DND-41 (cell line): ENCODE measurements around the gene EPN3.

ENCODE experiments used
- ATAC-seq: fragments of 200-7000 bp; cut with Tn5 transposase; 3 replicates; pipeline ENCODE4 v1.9.1; 2021; ENCODE audit warnings: low read depth; ENCODE audit not compliant: insufficient read depth
- DNase-seq: peaks from one replicate; pipeline ENCODE4 v3.0.0-alpha.2; 2020
- H2AFZ ChIP-seq: 2 replicates; pipeline ENCODE4 v1.6.0; 2012; ENCODE audit warnings: low read depth, low read length
- H3K27ac ChIP-seq: 2 replicates; pipeline ENCODE4 v1.5.1; 2012; ENCODE audit warnings: low read length, inconsistent platforms
- H3K27me3 ChIP-seq: fragments of 200-600 bp; sonication (generic); 2 replicates; pipeline ENCODE4 v1.6.0; 2012; ENCODE audit warnings: low read length, mild to moderate bottlenecking, inconsistent platforms; ENCODE audit not compliant: insufficient read depth, poor library complexity
- H3K36me3 ChIP-seq: 2 replicates; pipeline ENCODE4 v1.5.1; 2012; ENCODE audit warnings: low read length, inconsistent platforms; ENCODE audit not compliant: insufficient read depth
- H3K4me1 ChIP-seq: 2 replicates; pipeline ENCODE4 v1.5.1; 2012; ENCODE audit warnings: mild to moderate bottlenecking, low read length; ENCODE audit not compliant: insufficient read depth
- H3K4me2 ChIP-seq: 2 replicates; pipeline ENCODE4 v1.6.0; 2012; ENCODE audit warnings: mild to moderate bottlenecking, moderate library complexity, low read length, inconsistent platforms; ENCODE audit not compliant: insufficient read depth
- H3K4me3 ChIP-seq, 2 experiments: fragments of 200-600 bp in 1 of 2; shearing (Covaris generic) in 1 of 2; 2 replicates each; pipeline ENCODE4 v1.5.1; 2012 to 2016; ENCODE audit warnings: inconsistent platforms in 2 of 2, low read length in 2 of 2, mild to moderate bottlenecking in 2 of 2, low read depth in 1 of 2, moderate library complexity in 1 of 2
- H3K79me2 ChIP-seq: 2 replicates; pipeline ENCODE4 v1.6.0; 2012; ENCODE audit warnings: low read length, inconsistent platforms; ENCODE audit not compliant: insufficient read depth
- H3K9ac ChIP-seq: 2 replicates; pipeline ENCODE4 v1.6.0; 2012; ENCODE audit warnings: low read depth, mild to moderate bottlenecking, inconsistent platforms, low read length, moderate library complexity
- H3K9me3 ChIP-seq: 2 replicates; pipeline ENCODE4 v1.5.1; 2012; ENCODE audit warnings: low read length, moderate library complexity, mild to moderate bottlenecking, inconsistent platforms; ENCODE audit not compliant: insufficient read depth, severe bottlenecking
- H4K20me1 ChIP-seq: 2 replicates; pipeline ENCODE4 v1.6.0; 2012; ENCODE audit warnings: low read length; ENCODE audit not compliant: insufficient read depth
- CTCF ChIP-seq: IDR thresholded peaks from 2 replicates; pipeline ENCODE4 v1.5.1; 2012; ENCODE audit warnings: borderline replicate concordance, low read length, moderate library complexity, mild to moderate bottlenecking; ENCODE audit not compliant: poor library complexity, severe bottlenecking; ENCODE audit errors: extremely low read depth
- EZH2 ChIP-seq: IDR thresholded peaks from 3 replicates; pipeline ENCODE4 v1.6.1; 2012; ENCODE audit warnings: borderline replicate concordance, low read depth, mild to moderate bottlenecking, moderate library complexity, low read length, inconsistent platforms; ENCODE audit not compliant: severe bottlenecking

Gene EPN3

GRCh38 chr17:50577451-50577954 is 45.0 kb downstream of the EPN3 start:
- DNase-seq: no peak
- no peaks in the 10 kb centered on the region for H3K36me3 ChIP-seq
- no peak overlapping the region for H3K4me2 ChIP-seq
- no peak overlapping the region for H2AFZ ChIP-seq
- H3K27me3 ChIP-seq: peaks cover 19% of the 10 kb centered on the region
- H4K20me1 ChIP-seq: peaks cover 4% of the 10 kb centered on the region; the same call in 1 of the 2 replicates
- no peaks in the 10 kb centered on the region for H3K79me2 ChIP-seq
- H3K4me3 ChIP-seq: no peak overlapping the region
- H3K27ac ChIP-seq: no peak overlapping the region
- H3K9ac ChIP-seq: no peak overlapping the region
- no peak for ATAC-seq
- no peak for TF ChIP-seq EZH2
- TF ChIP-seq CTCF: no peak
- H3K9me3 ChIP-seq: no peaks in the 10 kb centered on the region
- no peaks in the 10 kb centered on the region for H3K4me1 ChIP-seq

- Histone ChIP-seq H3K4me2 (no peak overlapping the region), H3K4me3 (no peak overlapping the region), H3K4me1 (no peaks in the 10 kb centered on the region), H3K27ac (no peak overlapping the region), H3K79me2 (no peaks in the 10 kb centered on the region), H3K9ac (no peak overlapping the region), H4K20me1 (peaks cover under 1% of the 10 kb centered on the region; the same call in 1 of the 2 replicates), H3K27me3 (peaks cover 24% of the 10 kb centered on the region), H3K9me3 (no peaks in the 10 kb centered on the region), H2AFZ (no peak overlapping the region), H3K36me3 (no peaks in the 10 kb centered on the region)
- TF ChIP-seq EZH2: no peak
- TF ChIP-seq CTCF: no peak
- DNase-seq: no peak
- ATAC-seq: no peak
Observed at GRCh38 chr17:50578173-50578572, 45.6 kb downstream of the EPN3 start.

- H3K4me2 ChIP-seq: no peak overlapping the region
- no peaks in the 10 kb centered on the region for H3K36me3 ChIP-seq
- no peak overlapping the region for H3K4me3 ChIP-seq
- H3K27me3 ChIP-seq: peaks cover 31% of the 10 kb centered on the region
- DNase-seq (no peak), ATAC-seq (no peak)
- no peak overlapping the region for H2AFZ ChIP-seq
- H3K9ac ChIP-seq: no peak overlapping the region
- no peaks in the 10 kb centered on the region for H3K4me1 ChIP-seq
- no peak overlapping the region for H3K27ac ChIP-seq
- no peak for TF ChIP-seq CTCF
- no peak for TF ChIP-seq EZH2
- no peaks in the 10 kb centered on the region; the same call in 1 of the 2 replicates for H4K20me1 ChIP-seq
- H3K79me2 ChIP-seq: no peaks in the 10 kb centered on the region
- H3K9me3 ChIP-seq: no peaks in the 10 kb centered on the region
Observed at GRCh38 chr17:50579399-50579798, 46.9 kb downstream of the EPN3 start.

GRCh38 chr17:50580646-50581045 is 48.1 kb downstream of the EPN3 start:
- Histone ChIP-seq H4K20me1 (no peaks in the 10 kb centered on the region; the same call in 1 of the 2 replicates), H3K36me3 (no peaks in the 10 kb centered on the region), H3K79me2 (no peaks in the 10 kb centered on the region), H3K9ac (no peak overlapping the region), H3K4me1 (no peaks in the 10 kb centered on the region), H3K27me3 (peaks cover 37% of the 10 kb centered on the region), H3K9me3 (no peaks in the 10 kb centered on the region), H3K4me2 (no peak overlapping the region), H3K27ac (no peak overlapping the region), H2AFZ (no peak overlapping the region), H3K4me3 (no peak overlapping the region)
- ATAC-seq (no peak), DNase-seq (no peak)
- TF ChIP-seq EZH2: no peak
- TF ChIP-seq CTCF: no peak
